ENCODE results near the gene SCN3B.

The SCN3B gene

GRCh38 chr11:123682696-123683410 lies 28.4 kb upstream of the SCN3B start:
- Histone ChIP-seq H3K4me1 (ENCODE audit: control insufficient read depth, insufficient read depth, low read length) (no peaks in the 10 kb centered on the region), H3K9me3 (ENCODE audit: control insufficient read depth, insufficient read depth, low read depth, low read length) (no peaks in the 10 kb centered on the region), H3K4me3 (ENCODE audit: low read depth, low read length) (no peak overlapping the region), H3K27ac (ENCODE audit: extremely low read depth, low read depth, low read length) (no peak overlapping the region), H3K36me3 (ENCODE audit: control insufficient read depth in 2 of 2, insufficient read depth in 1 of 2, low read length in 2 of 2) (no peaks in the 10 kb centered on the region)
- POLR2A ChIA-PET: interaction anchor here (0.5 kb wide), 1 partner anchor 40 kb away, joined by 3 read pairs; no protein-coding TSS in a partner anchor
- CTCF ChIA-PET: interaction anchor here (1.9 kb wide), 1 partner anchor 24 kb away, joined by 8 read pairs; no protein-coding TSS in a partner anchor
- TF ChIP-seq ZXDB (tag by site-specific recombination; IDR thresholded peaks at IDR 0.05) (no peak), RBAK (tag by site-specific recombination; IDR thresholded peaks at IDR 0.05) (no peak), ZNF433 (tag by site-specific recombination; IDR thresholded peaks at IDR 0.05; ENCODE audit: low read depth) (no peak), ZFP41 (tag by site-specific recombination; IDR thresholded peaks at IDR 0.05; ENCODE audit: borderline replicate concordance) (no peak), HIC1 (tag by site-specific recombination; IDR thresholded peaks at IDR 0.05) (no peak), ZNF521 (tag by site-specific recombination; IDR thresholded peaks at IDR 0.05) (no peak), ZNF530 (tag by site-specific recombination; IDR thresholded peaks at IDR 0.05; ENCODE audit: low read depth) (no peak)
- TF ChIP-seq, protein P1, sequence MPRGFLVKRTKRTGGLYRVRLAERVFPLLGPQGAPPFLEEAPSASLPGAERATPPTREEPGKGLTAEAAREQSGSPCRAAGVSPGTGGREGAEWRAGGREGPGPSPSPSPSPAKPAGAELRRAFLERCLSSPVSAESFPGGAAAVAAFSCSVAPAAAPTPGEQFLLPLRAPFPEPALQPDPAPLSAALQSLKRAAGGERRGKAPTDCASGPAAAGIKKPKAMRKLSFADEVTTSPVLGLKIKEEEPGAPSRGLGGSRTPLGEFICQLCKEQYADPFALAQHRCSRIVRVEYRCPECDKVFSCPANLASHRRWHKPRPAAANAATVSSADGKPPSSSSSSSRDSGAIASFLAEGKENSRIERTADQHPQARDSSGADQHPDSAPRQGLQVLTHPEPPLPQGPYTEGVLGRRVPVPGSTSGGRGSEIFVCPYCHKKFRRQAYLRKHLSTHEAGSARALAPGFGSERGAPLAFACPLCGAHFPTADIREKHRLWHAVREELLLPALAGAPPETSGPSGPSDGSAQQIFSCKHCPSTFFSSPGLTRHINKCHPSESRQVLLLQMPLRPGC (tag by site-specific recombination; IDR thresholded peaks at IDR 0.05): no peak

DNA sequence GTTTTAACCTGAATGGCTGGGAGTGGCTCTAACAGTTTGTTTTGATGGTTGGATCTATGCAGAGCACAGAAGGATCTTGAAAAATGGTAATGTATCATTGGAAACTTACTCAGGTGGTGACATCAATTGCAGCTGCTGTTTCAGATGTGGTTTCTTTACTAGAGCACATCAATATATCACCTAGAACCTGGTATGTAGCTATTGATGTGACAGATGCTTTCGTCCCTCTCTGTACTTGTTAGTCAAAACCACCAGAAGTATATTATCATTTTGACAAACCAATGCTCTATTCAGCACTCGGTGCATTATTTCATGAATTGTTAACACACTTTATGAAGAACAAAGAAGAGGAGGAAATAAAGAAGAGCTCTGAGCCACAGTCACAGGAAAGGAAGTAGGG lies 26.6 kb upstream of the SCN3B start:
- Histone ChIP-seq H3K4me3 (ENCODE audit: low read depth, low read length) (no peak overlapping the region), H3K4me1 (ENCODE audit: control insufficient read depth, insufficient read depth, low read length) (no peaks in the 10 kb centered on the region), H3K36me3 (ENCODE audit: control insufficient read depth in 2 of 2, insufficient read depth in 1 of 2, low read length in 2 of 2) (no peaks in the 10 kb centered on the region), H3K9me3 (ENCODE audit: control insufficient read depth, insufficient read depth, low read depth, low read length) (no peaks in the 10 kb centered on the region), H3K27ac (ENCODE audit: extremely low read depth, low read depth, low read length) (no peak overlapping the region)
- ChIA-PET CTCF (interaction anchor here (0.7 to 2.8 kb wide), 4 partner anchors 10 to 1059 kb away, joined by 3 to 12 read pairs (median 4); partner anchors contain the start of gene NRGN), POLR2A (no interaction called here)
- no peak for TF ChIP-seq ZNF184 (tag by site-specific recombination; IDR thresholded peaks at IDR 0.05)

- Histone ChIP-seq H3K9me3 (ENCODE audit: control insufficient read depth, insufficient read depth, low read depth, low read length) (no peaks in the 10 kb centered on the region), H3K27ac (ENCODE audit: extremely low read depth, low read depth, low read length) (no peak overlapping the region), H3K36me3 (ENCODE audit: control insufficient read depth in 2 of 2, insufficient read depth in 1 of 2, low read length in 2 of 2) (no peaks in the 10 kb centered on the region), H3K4me1 (ENCODE audit: control insufficient read depth, insufficient read depth, low read length) (no peaks in the 10 kb centered on the region), H3K4me3 (ENCODE audit: low read depth, low read length) (no peak overlapping the region)
- POLR2A ChIA-PET: no interaction called here
- CTCF ChIA-PET: interaction anchor here (1.0 kb wide), 1 partner anchor 275 kb away, joined by 4 read pairs; no protein-coding TSS in a partner anchor
- TF ChIP-seq ZBTB48 (tag by site-specific recombination; IDR thresholded peaks at IDR 0.05) (no peak), ZNF133 (tag by site-specific recombination; IDR thresholded peaks at IDR 0.05) (no peak), ZNF830 (tag by site-specific recombination; IDR thresholded peaks at IDR 0.05; ENCODE audit: low read depth) (no peak), ZNF184 (tag by site-specific recombination; IDR thresholded peaks at IDR 0.05) (no peak), ZNF335 (tag by site-specific recombination; conservative IDR thresholded peaks at IDR 0.05) (no peak), ZNF48 (tag by site-specific recombination; IDR thresholded peaks at IDR 0.05) (no peak), ZFP41 (tag by site-specific recombination; IDR thresholded peaks at IDR 0.05; ENCODE audit: borderline replicate concordance) (no peak), ZNF514 (tag by site-specific recombination; IDR thresholded peaks at IDR 0.05) (no peak), ZNF391 (tag by site-specific recombination; IDR thresholded peaks at IDR 0.05; ENCODE audit: borderline replicate concordance, low read depth) (no peak)
These were observed 23.8 kb upstream of the SCN3B start for GRCh38 chr11:123678246-123678645.

Data from HEK293 (cell line).